Activated CD4-positive, alpha-beta T cell treated with anti-CD3 and anti-CD28 coated beads, Interleukin-2, amount 50 U/mL, for 16 hours (primary cell): ENCODE results near the gene SAA4.

Experiments used
- DNase-seq: peaks from one replicate; pipeline ENCODE4 v3.0.0-alpha.2; 2020

SAA4 gene

DNA sequence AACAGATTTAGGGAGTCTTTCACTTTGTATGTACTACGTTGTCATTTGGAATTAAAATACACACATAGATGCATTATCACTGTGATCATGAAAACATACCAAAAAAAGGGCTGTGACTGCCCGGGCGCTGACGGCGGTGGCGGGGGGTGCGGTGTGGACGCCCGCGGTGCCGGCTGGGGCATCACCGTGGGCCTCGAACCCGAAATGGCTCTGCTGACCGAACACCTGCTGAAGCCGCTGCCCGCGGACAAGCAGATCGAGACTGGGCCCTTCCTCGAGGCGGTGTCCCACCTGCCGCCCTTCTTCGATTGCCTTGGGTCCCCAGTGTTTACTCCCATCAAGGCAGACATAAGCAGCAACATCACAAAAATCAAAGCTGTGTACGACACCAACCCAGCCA lies 47.8 kb downstream of the SAA4 start:
- DNase-seq = no peak
